Suppressor macrophage (primary cell): ENCODE results near the gene NFIL3.

Source experiments
- DNase-seq, 4 experiments: peaks; one replicate each; pipeline ENCODE4 v3.0.0-alpha.2; 2020 to 2022

Gene NFIL3

GRCh38 chr9:91421971-91422757, 1.5 kb downstream of the NFIL3 start:
- DNase-seq: peak in 2 of 4 experiments; percentile 25 to 26

- DNase-seq: peak in 3 of 4 experiments; percentile 30 to 54 (median 32)
Observed at GRCh38 chr9:91421128-91421765, 2.4 kb downstream of the NFIL3 start.

GRCh38 chr9:91420501-91421127, 3.0 kb downstream of the NFIL3 start:
- no peak for DNase-seq

- peak; percentile 86 to 96 (median 90) for DNase-seq
Observed at GRCh38 chr9:91419222-91420191, 4.1 kb downstream of the NFIL3 start.

GRCh38 chr9:91418215-91418610, 5.4 kb downstream of the NFIL3 start:
- no peak for DNase-seq

GRCh38 chr9:91417602-91418214, 5.9 kb downstream of the NFIL3 start:
- DNase-seq: no peak

GRCh38 chr9:91416096-91416712, 7.4 kb downstream of the NFIL3 start:
- DNase-seq: peak in 1 of 4 experiments; percentile 39

- peak in 3 of 4 experiments; percentile 26 to 76 (median 72) for DNase-seq
Observed at GRCh38 chr9:91415290-91415689, 8.3 kb downstream of the NFIL3 start.

- no peak for DNase-seq
Observed at GRCh38 chr9:91412941-91413340, 10.7 kb downstream of the NFIL3 start.

- DNase-seq: peak; percentile 41 to 83 (median 60)
Observed at GRCh38 chr9:91411096-91411771, 12.4 kb downstream of the NFIL3 start.

GRCh38 chr9:91410161-91410560, 13.5 kb downstream of the NFIL3 start:
- DNase-seq: no peak

- no peak for DNase-seq
Observed at GRCh38 chr9:91408475-91408874, 15.2 kb downstream of the NFIL3 start.

GRCh38 chr9:91407580-91408318, 15.9 kb downstream of the NFIL3 start:
- peak; percentile 30 to 64 (median 48) for DNase-seq

GRCh38 chr9:91405343-91406077, 18.1 kb downstream of the NFIL3 start:
- DNase-seq: no peak

- no peak for DNase-seq
Observed at GRCh38 chr9:91403665-91404543, 19.7 kb downstream of the NFIL3 start.

- DNase-seq: no peak
Observed at GRCh38 chr9:91398926-91399325, 24.7 kb downstream of the NFIL3 start.

GRCh38 chr9:91395553-91396471, 27.8 kb downstream of the NFIL3 start:
- peak; percentile 51 to 87 (median 70) for DNase-seq
